Spleen (tissue), 11 donors: Measurements from ENCODE around the gene PTPRN2. TPM values are rescaled to one million over a fixed set of nuclear protein-coding genes. Genes with fewer than 3 reads are reported as not detected.

ENCODE experiments used
- DNase-seq: peaks from one replicate; pipeline ENCODE4 v3.0.0-alpha.2; 2020
- H3K27ac ChIP-seq, 8 donors: fragments of 200-600 bp; sonication (generic) in 7 of 8; 1 replicate in 4 of 8; 2 replicates in 4 of 8; pipeline versions ENCODE4 v1.5.0 to v1.8.0; 2016 to 2021; ENCODE audit warnings: inconsistent platforms in 4 of 8, mild to moderate bottlenecking in 4 of 8, moderate library complexity in 1 of 8
- H3K27me3 ChIP-seq, 7 donors: fragments of 200-600 bp; sonication (generic) in 6 of 7; replicated peaks in 1 of 7; 1 replicate in 4 of 7; 2 replicates in 3 of 7; pipeline versions ENCODE4 v1.5.0 to v1.8.0; 2016 to 2021; ENCODE audit warnings: inconsistent platforms in 3 of 7, mild to moderate bottlenecking in 1 of 7
- H3K36me3 ChIP-seq, 6 donors: fragments of 200-600 bp; sonication (generic) in 5 of 6; 1 replicate in 4 of 6; 2 replicates in 2 of 6; pipeline versions ENCODE4 v1.5.0 to v1.8.0; 2016 to 2021; ENCODE audit warnings: inconsistent platforms in 2 of 6
- H3K4me1 ChIP-seq, 6 donors: fragments of 200-600 bp; sonication (generic) in 5 of 6; 1 replicate in 3 of 6; 2 replicates in 3 of 6; pipeline versions ENCODE4 v1.5.0 to v1.8.0; 2016 to 2021; ENCODE audit warnings: inconsistent platforms in 3 of 6
- H3K4me3 ChIP-seq, 8 donors: fragments of 200-600 bp; sonication (generic) in 7 of 8; 1 replicate in 4 of 8; 2 replicates in 4 of 8; pipeline versions ENCODE4 v1.5.0 to v1.8.0; 2016 to 2021; ENCODE audit warnings: inconsistent platforms in 4 of 8, mild to moderate bottlenecking in 4 of 8, moderate library complexity in 2 of 8
- H3K9me3 ChIP-seq, 8 donors: fragments of 200-600 bp; sonication (generic) in 7 of 8; 1 replicate in 4 of 8; 2 replicates in 4 of 8; pipeline versions ENCODE4 v1.5.0 to v1.8.0; 2016 to 2021; ENCODE audit warnings: inconsistent platforms in 4 of 8
- CTCF ChIP-seq, 11 experiments: fragments of 200-600 bp in 7 of 11; fragments of 450-650 bp in 4 of 11; sonication (generic) in 4 of 11; IDR thresholded peaks in 8 of 11; conservative IDR thresholded peaks in 3 of 11; 1 replicate in 7 of 11; 2 replicates in 4 of 11; pipeline versions ENCODE4 v1.4.0 to v1.8.0; 2016 to 2021; ENCODE audit warnings: antibody characterized with exemption in 11 of 11, inconsistent platforms in 4 of 11, mild to moderate bottlenecking in 1 of 11
- POLR2A ChIP-seq, 3 donors: fragments of 450-650 bp; IDR thresholded peaks; one replicate each; pipeline ENCODE4 v1.5.1; 2017; ENCODE audit warnings: antibody characterized with exemption in 3 of 3, mild to moderate bottlenecking in 1 of 3
- POLR2AphosphoS5 ChIP-seq, 3 donors: sonication (generic); formaldehyde crosslinking; IDR thresholded peaks; one replicate each; pipeline ENCODE4 v1.5.1; 2017; ENCODE audit warnings: antibody characterized with exemption in 3 of 3
- WGBS, 5 donors: extraction: QIAGEN DNeasy Blood & Tissue Kit in 3 of 5; methylation state at CpG; one replicate each; pipeline versions ENCODE4 v1.1.5 to v1.1.7; 2013 to 2018; 5-methylcytosine and 5-hydroxymethylcytosine counted together
- intact Hi-C: fragments of 100-400 bp; cut with DNase I; formaldehyde crosslinking; loops from one replicate; pipeline ENCODE4 v1.15.0; 2023; ENCODE audit warnings: low total_unique reads
- polyA plus RNA-seq, 3 donors: library from polyadenylated mRNA; stranded (reverse); fragments of 200-250 nt; gene quantifications; one replicate each; pipeline ENCODE4 v1.2.1, GENCODE V29; 2013
- total RNA-seq, 7 donors: library from RNA; depleted of rRNA in 3 of 7; stranded (reverse); fragments of >200 nt in 3 of 7; fragmentation: NEBNext Ultra II Directional in 4 of 7; extraction: Animal tissue kit (Norgen Biotek cat#: 25700) in 4 of 7; gene quantifications; one replicate each; pipeline versions ENCODE4 v1.1.0 to v1.2.1, GENCODE V29; 2016 to 2021
- donor health status: healthy with polysubstance abuse.
- donor health status: DM: no; HTN: no; CAD: no; lungs with moderate emphysema.
- donor health status: DM: no; HTN: no; CAD: no.
- donor health status: Bipolar disorder and iron deficiency.
- donor health status: healthy.
- donor health status: DM: no; HTN: no; CAD: no.
- donor health status: DM: yes; HTN: yes; CAD: no.

The PTPRN2 gene
- total and polyA plus RNA-seq, 10 donors = 7.0 to 22.8 (median 16.8) TPM

DNA sequence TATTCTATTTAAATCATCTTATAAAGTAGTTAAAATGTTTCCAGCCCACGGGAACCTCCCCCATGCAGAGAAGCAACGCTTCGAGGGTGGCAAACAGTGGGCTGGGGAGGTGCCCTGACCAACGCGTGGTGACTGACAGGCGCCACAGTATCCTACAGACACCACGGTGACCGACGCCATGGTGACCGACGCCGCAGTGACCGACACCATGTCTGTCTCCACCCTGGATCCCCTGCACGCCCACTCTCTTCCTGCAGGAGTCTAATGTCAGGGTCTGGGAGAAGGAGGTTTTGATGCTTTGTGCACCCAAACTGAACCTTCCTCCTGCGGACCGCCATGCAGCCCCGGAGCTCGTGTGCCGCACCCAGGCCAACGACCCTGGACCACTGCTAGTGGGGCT is 464.4 kb downstream of the PTPRN2 start:
- Histone ChIP-seq H3K9me3 (peaks cover 2 to 93% (median 46%) of the 10 kb centered on the region in 8 donors), H3K27ac (no peak overlapping the region), H3K4me1 (no peaks in the 10 kb centered on the region), H3K27me3 (no peaks in the 10 kb centered on the region), H3K4me3 (no peak overlapping the region), H3K36me3 (no peaks in the 10 kb centered on the region)
- peak; percentile 59 for DNase-seq
- TF ChIP-seq CTCF (IDR thresholded peaks at IDR 0.05 in 8 of 11, conservative IDR thresholded peaks at IDR 0.05 in 3 of 11) = no peak
- no peak for TF ChIP-seq POLR2AphosphoS5 (IDR thresholded peaks at IDR 0.05)
- no peak for TF ChIP-seq POLR2A (IDR thresholded peaks at IDR 0.05)
- 93 to 94% (median 93%) methylated on average over 18 to 20 of the region's 20 CpGs for WGBS, 5 donors
- intact Hi-C loops = no loop called here

GRCh38 chr7:158121441-158122045 is 466.1 kb downstream of the PTPRN2 start:
- Histone ChIP-seq H3K27ac (no peak overlapping the region), H3K36me3 (no peaks in the 10 kb centered on the region), H3K4me1 (no peaks in the 10 kb centered on the region), H3K27me3 (no peaks in the 10 kb centered on the region), H3K9me3 (peaks cover 13 to 93% (median 55%) of the 10 kb centered on the region in 8 donors), H3K4me3 (no peak overlapping the region)
- WGBS, 5 donors = 72 to 79% (median 76%) methylated on average over 8 to 11 of the region's 11 CpGs
- TF ChIP-seq POLR2A (IDR thresholded peaks at IDR 0.05) = no peak
- TF ChIP-seq CTCF (IDR thresholded peaks at IDR 0.05 in 8 of 11, conservative IDR thresholded peaks at IDR 0.05 in 3 of 11) = no peak
- TF ChIP-seq POLR2AphosphoS5 (IDR thresholded peaks at IDR 0.05) = no peak
- DNase-seq = peak; percentile 35
- intact Hi-C loops = no loop called here

GRCh38 chr7:158120716-158121115 is 466.9 kb downstream of the PTPRN2 start:
- Histone ChIP-seq H3K27me3 (no peaks in the 10 kb centered on the region), H3K4me3 (no peak overlapping the region), H3K36me3 (no peaks in the 10 kb centered on the region), H3K27ac (no peak overlapping the region), H3K4me1 (no peaks in the 10 kb centered on the region), H3K9me3 (peaks cover 17 to 98% (median 63%) of the 10 kb centered on the region in 8 donors)
- TF ChIP-seq CTCF (IDR thresholded peaks at IDR 0.05 in 8 of 11, conservative IDR thresholded peaks at IDR 0.05 in 3 of 11) = no peak
- no peak for TF ChIP-seq POLR2A (IDR thresholded peaks at IDR 0.05)
- intact Hi-C loops = no loop called here
- peak; percentile 61 for DNase-seq
- WGBS, 5 donors = 65 to 85% (median 69%) methylated on average over 6 of the region's 6 CpGs

DNA sequence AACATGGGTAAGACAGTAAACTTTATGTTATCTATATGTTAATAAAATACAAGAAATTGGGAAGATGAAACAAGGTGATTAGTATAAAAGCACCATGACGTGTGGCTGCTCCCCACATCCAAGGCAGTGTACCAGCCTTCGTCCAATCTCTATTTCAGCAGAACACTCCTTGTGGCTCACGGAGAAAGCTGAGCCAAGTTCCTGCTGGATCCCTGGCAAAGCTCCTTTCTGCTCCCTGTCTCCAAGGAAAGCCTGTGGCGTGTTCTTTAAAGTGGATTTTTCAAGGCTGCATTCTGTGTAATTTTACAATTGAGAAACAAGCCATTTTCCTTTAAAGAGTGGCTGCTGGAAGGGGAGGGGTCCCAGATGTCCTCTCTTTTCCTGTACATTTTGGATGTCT is 467.3 kb downstream of the PTPRN2 start:
- Histone ChIP-seq H3K27me3 (no peaks in the 10 kb centered on the region), H3K4me3 (no peak overlapping the region), H3K27ac (no peak overlapping the region), H3K9me3 (peaks cover 17 to 98% (median 65%) of the 10 kb centered on the region in 8 donors), H3K36me3 (no peaks in the 10 kb centered on the region), H3K4me1 (no peaks in the 10 kb centered on the region)
- DNase-seq = no peak
- no peak for TF ChIP-seq CTCF (IDR thresholded peaks at IDR 0.05 in 8 of 11, conservative IDR thresholded peaks at IDR 0.05 in 3 of 11)
- TF ChIP-seq POLR2A (IDR thresholded peaks at IDR 0.05) = no peak
- TF ChIP-seq POLR2AphosphoS5 (IDR thresholded peaks at IDR 0.05) = no peak
- 74 to 87% (median 84%) methylated on average over 4 of the region's 4 CpGs for WGBS, 5 donors
- intact Hi-C loops = no loop called here
